Gastrocnemius medialis (tissue), 4 donors: ENCODE data around the gene OR10H4. TPM values are rescaled to one million over a fixed set of nuclear protein-coding genes. Genes with fewer than 3 reads are reported as not detected.
"Not testable (repeated sequence)": the region's sequence is repeated elsewhere in the genome, so short reads cannot be mapped to it uniquely, and the experiment has no call there.

Experiments used
- ATAC-seq, 2 donors: fragments of 150-250 bp; one replicate each; pipeline ENCODE4 v1.9.1; 2016
- DNase-seq, 2 donors: peaks; one replicate each; pipeline ENCODE4 v3.0.0-alpha.2; 2019
- H3K27ac ChIP-seq, 4 donors: fragments of 200-600 bp; sonication (generic); 1 replicate in 1 of 4; 2 replicates in 3 of 4; pipeline ENCODE4 v1.5.1; 2016 to 2018; ENCODE audit warnings: mild to moderate bottlenecking in 2 of 4, moderate library complexity in 1 of 4
- H3K27me3 ChIP-seq, 3 donors: fragments of 200-600 bp; sonication (generic) in 2 of 3; 1 replicate in 1 of 3; 2 replicates in 2 of 3; pipeline versions ENCODE4 v1.5.1 to v1.6.0; 2016 to 2019; ENCODE audit warnings: mild to moderate bottlenecking in 1 of 3, moderate library complexity in 1 of 3
- H3K36me3 ChIP-seq, 2 donors: fragments of 200-600 bp; sonication (generic) in 1 of 2; one replicate each; pipeline ENCODE4 v1.5.1; 2017 to 2018
- H3K4me1 ChIP-seq, 2 donors: fragments of 200-600 bp; sonication (generic) in 1 of 2; one replicate each; pipeline ENCODE4 v1.5.1; 2016 to 2017; ENCODE audit warnings: mild to moderate bottlenecking in 2 of 2
- H3K4me3 ChIP-seq, 4 donors: fragments of 200-600 bp; sonication (generic) in 3 of 4; 1 replicate in 1 of 4; 2 replicates in 3 of 4; pipeline ENCODE4 v1.5.1; 2016 to 2019; ENCODE audit warnings: mild to moderate bottlenecking in 2 of 4
- H3K9me3 ChIP-seq, 3 donors: fragments of 200-600 bp; sonication (generic) in 2 of 3; 1 replicate in 1 of 3; 2 replicates in 2 of 3; pipeline ENCODE4 v1.5.1; 2016 to 2019
- POLR2A ChIP-seq, 2 donors: fragments of 450-650 bp; IDR thresholded peaks; one replicate each; pipeline ENCODE4 v1.6.1; 2017; ENCODE audit warnings: antibody characterized with exemption in 2 of 2, mild to moderate bottlenecking in 2 of 2, moderate library complexity in 2 of 2
- in situ Hi-C, 4 donors: fragments of 200-750 bp; cut with MboI; loops; one replicate each; pipeline versions ENCODE4 v1.15.0 to v1.8.0; 2017; ENCODE audit warnings: low sequenced_read_pairs in 4 of 4
- intact Hi-C: fragments of 100-400 bp; cut with DNase I; formaldehyde crosslinking; loops from one replicate; pipeline ENCODE4 v1.15.1; 2023; ENCODE audit warnings: low total_unique reads
- total RNA-seq, 4 donors: library from RNA; depleted of rRNA; stranded (reverse); fragments of >200 nt; gene quantifications; one replicate each; pipeline versions ENCODE4 v1.1.0 to v1.2.3, GENCODE V29; 2016
- TF ChIP-seq, protein P1 (sequence below), 5 experiments: fragments of 450-650 bp in 3 of 5; fragments of 200-600 bp in 2 of 5; sonication (generic) in 2 of 5; IDR thresholded peaks in 4 of 5; conservative IDR thresholded peaks in 1 of 5; 1 replicate in 4 of 5; 2 replicates in 1 of 5; pipeline ENCODE4 v1.5.1; 2016 to 2019; ENCODE audit warnings: antibody characterized with exemption in 5 of 5, mild to moderate bottlenecking in 3 of 5, moderate library complexity in 3 of 5

Gene OR10H4
- total RNA-seq, 4 donors from 2014 or later: not detected

DNA sequence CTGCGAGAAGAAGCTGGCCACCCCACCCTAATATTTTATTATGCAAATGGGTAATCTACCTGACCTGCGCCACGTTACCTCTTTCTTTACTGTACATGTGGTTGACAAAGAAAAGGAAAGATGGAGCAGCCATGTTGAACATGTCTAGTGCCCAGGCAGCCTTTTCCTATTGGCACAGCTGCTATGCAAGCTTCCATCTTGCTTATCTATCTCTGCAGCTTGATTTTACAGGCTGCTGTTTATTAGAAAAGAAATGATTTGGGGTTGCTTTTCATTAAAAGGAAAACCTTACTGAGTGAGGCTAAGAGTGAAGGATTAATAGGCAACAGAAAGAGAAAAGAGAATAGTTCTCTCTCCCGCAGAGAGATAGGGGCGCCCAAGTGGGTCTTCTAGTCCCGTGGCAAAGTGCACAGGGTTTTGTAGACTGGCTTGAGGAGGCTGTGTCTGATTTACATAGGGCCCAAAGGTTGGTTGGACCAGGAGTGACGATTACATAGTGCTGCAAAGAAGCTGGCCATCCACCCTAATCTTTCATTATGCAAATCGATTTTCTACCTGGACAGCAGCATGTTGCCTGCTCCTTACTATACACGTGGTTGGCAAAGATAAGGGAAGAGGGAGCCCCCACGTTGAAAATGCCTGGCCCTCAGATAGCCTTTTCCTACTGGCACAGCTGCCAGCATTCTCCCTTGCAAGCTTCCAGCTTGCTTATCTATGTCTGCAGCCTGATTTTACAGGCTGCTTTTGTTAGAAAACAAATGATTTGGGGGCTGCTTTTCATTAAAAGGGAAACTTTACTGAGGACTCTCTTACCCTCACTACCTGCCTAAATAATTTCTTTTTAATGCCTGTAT, 28.3 kb downstream of the OR10H4 start:
- Histone ChIP-seq H3K36me3 (no peaks in the 10 kb centered on the region), H3K9me3 (peaks cover 0 to 6% (median 0%) of the 10 kb centered on the region in 3 donors), H3K27ac (no peak overlapping the region), H3K27me3 (peaks cover 0 to 5% (median 0%) of the 10 kb centered on the region in 3 donors), H3K4me3 (no peak overlapping the region), H3K4me1 (no peaks in the 10 kb centered on the region)
- no peak for DNase-seq
- ATAC-seq: no peak
- TF ChIP-seq POLR2A (IDR thresholded peaks at IDR 0.05): no peak
- TF ChIP-seq, protein P1, sequence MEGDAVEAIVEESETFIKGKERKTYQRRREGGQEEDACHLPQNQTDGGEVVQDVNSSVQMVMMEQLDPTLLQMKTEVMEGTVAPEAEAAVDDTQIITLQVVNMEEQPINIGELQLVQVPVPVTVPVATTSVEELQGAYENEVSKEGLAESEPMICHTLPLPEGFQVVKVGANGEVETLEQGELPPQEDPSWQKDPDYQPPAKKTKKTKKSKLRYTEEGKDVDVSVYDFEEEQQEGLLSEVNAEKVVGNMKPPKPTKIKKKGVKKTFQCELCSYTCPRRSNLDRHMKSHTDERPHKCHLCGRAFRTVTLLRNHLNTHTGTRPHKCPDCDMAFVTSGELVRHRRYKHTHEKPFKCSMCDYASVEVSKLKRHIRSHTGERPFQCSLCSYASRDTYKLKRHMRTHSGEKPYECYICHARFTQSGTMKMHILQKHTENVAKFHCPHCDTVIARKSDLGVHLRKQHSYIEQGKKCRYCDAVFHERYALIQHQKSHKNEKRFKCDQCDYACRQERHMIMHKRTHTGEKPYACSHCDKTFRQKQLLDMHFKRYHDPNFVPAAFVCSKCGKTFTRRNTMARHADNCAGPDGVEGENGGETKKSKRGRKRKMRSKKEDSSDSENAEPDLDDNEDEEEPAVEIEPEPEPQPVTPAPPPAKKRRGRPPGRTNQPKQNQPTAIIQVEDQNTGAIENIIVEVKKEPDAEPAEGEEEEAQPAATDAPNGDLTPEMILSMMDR (IDR thresholded peaks at IDR 0.05 in 4 of 5, conservative IDR thresholded peaks at IDR 0.05 in 1 of 5): no peak
- intact Hi-C loops: no loop called here
- in situ Hi-C loops: no loop called here

GRCh38 chr19:15977690-15978089, 28.9 kb downstream of the OR10H4 start:
- no peak for TF ChIP-seq POLR2A (IDR thresholded peaks at IDR 0.05)
- TF ChIP-seq, protein P1 (IDR thresholded peaks at IDR 0.05 in 4 of 5, conservative IDR thresholded peaks at IDR 0.05 in 1 of 5): no peak
- intact Hi-C loops: no loop called here

DNA sequence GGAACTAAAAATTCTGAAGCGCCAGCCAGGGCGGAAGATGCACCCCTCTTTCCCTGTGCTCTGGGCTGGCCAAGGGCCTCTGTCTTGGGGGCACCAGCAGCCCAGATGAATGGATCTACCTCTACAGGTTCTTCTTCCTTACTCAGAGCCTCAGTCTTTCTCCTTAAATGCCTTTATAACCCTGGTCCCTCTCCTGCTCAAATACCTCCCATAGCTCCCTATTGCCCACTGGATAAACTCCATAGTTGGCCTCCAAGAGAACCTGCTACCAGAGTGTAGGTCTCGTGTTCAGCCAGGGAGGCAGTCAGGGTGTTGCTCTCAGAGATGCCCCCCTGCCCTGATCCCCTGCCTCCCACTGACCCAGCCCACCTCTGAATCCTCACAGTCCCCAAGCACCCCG, 30.5 kb downstream of the OR10H4 start:
- in situ Hi-C loops: no loop called here
- ATAC-seq (no peak), DNase-seq (no peak)
- H3K4me1 ChIP-seq: no peaks in the 10 kb centered on the region
- H3K9me3 ChIP-seq: peaks cover 0 to 6% (median 2%) of the 10 kb centered on the region in 3 donors
- intact Hi-C loops: no loop called here
- no peaks in the 10 kb centered on the region for H3K36me3 ChIP-seq
- H3K4me3 ChIP-seq: no peak overlapping the region
- no peak overlapping the region for H3K27ac ChIP-seq
- TF ChIP-seq, protein P1 (IDR thresholded peaks at IDR 0.05 in 4 of 5, conservative IDR thresholded peaks at IDR 0.05 in 1 of 5): no peak
- no peak for TF ChIP-seq POLR2A (IDR thresholded peaks at IDR 0.05)
- H3K27me3 ChIP-seq: peaks cover 0 to 11% (median 0%) of the 10 kb centered on the region in 3 donors

More at GRCh38 chr19:15977690-15978089, 28.9 kb downstream of the OR10H4 start:
- Histone ChIP-seq H3K27ac (no peak overlapping the region), H3K36me3 (no peaks in the 10 kb centered on the region), H3K27me3 (peaks cover 0 to 8% (median 0%) of the 10 kb centered on the region in 3 donors), H3K4me3 (no peak overlapping the region), H3K9me3 (peaks cover 0 to 6% (median 2%) of the 10 kb centered on the region in 3 donors), H3K4me1 (no peaks in the 10 kb centered on the region)
- in situ Hi-C loops: no loop called here
- no peak for ATAC-seq
- no peak for DNase-seq

- H3K27ac ChIP-seq, intact Hi-C loops, H3K9me3 ChIP-seq, in situ Hi-C loops, H3K4me1 ChIP-seq, DNase-seq, H3K36me3 ChIP-seq, H3K4me3 ChIP-seq, ATAC-seq, H3K27me3 ChIP-seq: not testable (repeated sequence)
Measured at GRCh38 chr19:15985831-15986230, 37.0 kb downstream of the OR10H4 start.

- ATAC-seq: no peak
- H3K4me1 ChIP-seq: no peaks in the 10 kb centered on the region
- peaks cover 0 to 2% (median under 1%) of the 10 kb centered on the region in 3 donors for H3K9me3 ChIP-seq
- intact Hi-C loops (no loop called here), in situ Hi-C loops (no loop called here)
- no peak overlapping the region for H3K4me3 ChIP-seq
- no peak for TF ChIP-seq POLR2A (IDR thresholded peaks at IDR 0.05)
- TF ChIP-seq, protein P1 (IDR thresholded peaks at IDR 0.05 in 4 of 5, conservative IDR thresholded peaks at IDR 0.05 in 1 of 5): no peak
- no peaks in the 10 kb centered on the region for H3K36me3 ChIP-seq
- H3K27me3 ChIP-seq: peaks cover 0 to 6% (median 0%) of the 10 kb centered on the region in 3 donors
- no peak overlapping the region for H3K27ac ChIP-seq
- no peak for DNase-seq
Measured at GRCh38 chr19:15986701-15987100, 37.9 kb downstream of the OR10H4 start.
